Measurements from ENCODE around the gene ZNF346.

The ZNF346 gene

GRCh38 chr5:177008716-177009115, 13.8 kb upstream of the ZNF346 start:
- no peak for TF ChIP-seq TCF12 (IDR thresholded peaks at IDR 0.05; ENCODE audit: low read depth)
- no peak for TF ChIP-seq NFIC (IDR thresholded peaks at IDR 0.05)
- TF ChIP-seq TAF1 (IDR thresholded peaks at IDR 0.05; ENCODE audit: low read depth), result no peak
- no peak for TF ChIP-seq EP300 (IDR thresholded peaks at IDR 0.05; ENCODE audit: borderline replicate concordance)
- TF ChIP-seq FOXM1 (IDR thresholded peaks at IDR 0.05; ENCODE audit: borderline replicate concordance, low read depth), result no peak
- no peak for TF ChIP-seq CEBPB (IDR thresholded peaks at IDR 0.05)
- TF ChIP-seq REST (IDR thresholded peaks at IDR 0.05; ENCODE audit: low read depth), result no peak
- TF ChIP-seq TEAD4 (IDR thresholded peaks at IDR 0.05), result no peak
- no peak for TF ChIP-seq USF1 (IDR thresholded peaks at IDR 0.05)
- TF ChIP-seq CREB1 (IDR thresholded peaks at IDR 0.05; ENCODE audit: low read depth), result no peak
- TF ChIP-seq RAD21 (IDR thresholded peaks at IDR 0.05; ENCODE audit: low read depth), result no peak
- no peak for TF ChIP-seq YY1 (IDR thresholded peaks at IDR 0.05; ENCODE audit: low read depth)
- no peak for TF ChIP-seq ZBTB7A (IDR thresholded peaks at IDR 0.05; ENCODE audit: low read depth)
- TF ChIP-seq EGR1 (IDR thresholded peaks at IDR 0.05), result no peak
- TF ChIP-seq MAX (IDR thresholded peaks at IDR 0.05), result no peak

GRCh38 chr5:177010153-177010552, 12.3 kb upstream of the ZNF346 start:
- no peak for TF ChIP-seq EP300 (IDR thresholded peaks at IDR 0.05; ENCODE audit: borderline replicate concordance)
- no peak for TF ChIP-seq REST (IDR thresholded peaks at IDR 0.05; ENCODE audit: low read depth)
- TF ChIP-seq EGR1 (IDR thresholded peaks at IDR 0.05), result no peak
- no peak for TF ChIP-seq TEAD4 (IDR thresholded peaks at IDR 0.05)
- TF ChIP-seq MAX (IDR thresholded peaks at IDR 0.05), result no peak
- TF ChIP-seq FOXM1 (IDR thresholded peaks at IDR 0.05; ENCODE audit: borderline replicate concordance, low read depth), result no peak
- no peak for TF ChIP-seq CEBPB (IDR thresholded peaks at IDR 0.05)
- TF ChIP-seq TCF12 (IDR thresholded peaks at IDR 0.05; ENCODE audit: low read depth), result no peak

- TF ChIP-seq TAF1 (IDR thresholded peaks at IDR 0.05; ENCODE audit: low read depth), result no peak
- no peak for TF ChIP-seq TEAD4 (IDR thresholded peaks at IDR 0.05)
- no peak for TF ChIP-seq EGR1 (IDR thresholded peaks at IDR 0.05)
- TF ChIP-seq FOXM1 (IDR thresholded peaks at IDR 0.05; ENCODE audit: borderline replicate concordance, low read depth), result no peak
- no peak for TF ChIP-seq NFIC (IDR thresholded peaks at IDR 0.05)
- TF ChIP-seq CEBPB (IDR thresholded peaks at IDR 0.05), result no peak
These were observed 7.3 kb upstream of the ZNF346 start for GRCh38 chr5:177015156-177015555.

- TF ChIP-seq FOXM1 (IDR thresholded peaks at IDR 0.05; ENCODE audit: borderline replicate concordance, low read depth) (no peak), TCF12 (IDR thresholded peaks at IDR 0.05; ENCODE audit: low read depth) (no peak), CREB1 (IDR thresholded peaks at IDR 0.05; ENCODE audit: low read depth) (no peak), NFIC (IDR thresholded peaks at IDR 0.05) (no peak), USF1 (IDR thresholded peaks at IDR 0.05) (no peak), TAF1 (IDR thresholded peaks at IDR 0.05; ENCODE audit: low read depth) (no peak)
These were observed 4.2 kb upstream of the ZNF346 start for GRCh38 chr5:177018341-177018740.

- no peak for TF ChIP-seq REST (IDR thresholded peaks at IDR 0.05; ENCODE audit: low read depth)
- no peak for TF ChIP-seq USF1 (IDR thresholded peaks at IDR 0.05)
- TF ChIP-seq EP300 (IDR thresholded peaks at IDR 0.05; ENCODE audit: borderline replicate concordance), result no peak
- TF ChIP-seq CEBPB (IDR thresholded peaks at IDR 0.05), result no peak
- no peak for TF ChIP-seq EGR1 (IDR thresholded peaks at IDR 0.05)
- TF ChIP-seq YY1 (IDR thresholded peaks at IDR 0.05; ENCODE audit: low read depth), result no peak
- no peak for TF ChIP-seq TAF1 (IDR thresholded peaks at IDR 0.05; ENCODE audit: low read depth)
- no peak for TF ChIP-seq TEAD4 (IDR thresholded peaks at IDR 0.05)
- TF ChIP-seq TCF12 (IDR thresholded peaks at IDR 0.05; ENCODE audit: low read depth), result no peak
- TF ChIP-seq MAX (IDR thresholded peaks at IDR 0.05), result no peak
- TF ChIP-seq ZBTB7A (IDR thresholded peaks at IDR 0.05; ENCODE audit: low read depth), result no peak
These were observed 2.5 kb upstream of the ZNF346 start for GRCh38 chr5:177020033-177020432.
